ENCODE data around the gene COL4A5.

- TF ChIP-seq, protein P1, sequence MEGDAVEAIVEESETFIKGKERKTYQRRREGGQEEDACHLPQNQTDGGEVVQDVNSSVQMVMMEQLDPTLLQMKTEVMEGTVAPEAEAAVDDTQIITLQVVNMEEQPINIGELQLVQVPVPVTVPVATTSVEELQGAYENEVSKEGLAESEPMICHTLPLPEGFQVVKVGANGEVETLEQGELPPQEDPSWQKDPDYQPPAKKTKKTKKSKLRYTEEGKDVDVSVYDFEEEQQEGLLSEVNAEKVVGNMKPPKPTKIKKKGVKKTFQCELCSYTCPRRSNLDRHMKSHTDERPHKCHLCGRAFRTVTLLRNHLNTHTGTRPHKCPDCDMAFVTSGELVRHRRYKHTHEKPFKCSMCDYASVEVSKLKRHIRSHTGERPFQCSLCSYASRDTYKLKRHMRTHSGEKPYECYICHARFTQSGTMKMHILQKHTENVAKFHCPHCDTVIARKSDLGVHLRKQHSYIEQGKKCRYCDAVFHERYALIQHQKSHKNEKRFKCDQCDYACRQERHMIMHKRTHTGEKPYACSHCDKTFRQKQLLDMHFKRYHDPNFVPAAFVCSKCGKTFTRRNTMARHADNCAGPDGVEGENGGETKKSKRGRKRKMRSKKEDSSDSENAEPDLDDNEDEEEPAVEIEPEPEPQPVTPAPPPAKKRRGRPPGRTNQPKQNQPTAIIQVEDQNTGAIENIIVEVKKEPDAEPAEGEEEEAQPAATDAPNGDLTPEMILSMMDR (IDR thresholded peaks at IDR 0.05; ENCODE audit: low read depth, low read length, missing input control) = no peak
- TF ChIP-seq TAF1 (conservative IDR thresholded peaks at IDR 0.05) (no peak), GABPA (IDR thresholded peaks at IDR 0.05 in 1 of 2, conservative IDR thresholded peaks at IDR 0.05 in 1 of 2) (no peak), SP1 (IDR thresholded peaks at IDR 0.05) (no peak), RAD21 (IDR thresholded peaks at IDR 0.05) (no peak)
These were observed 1.5 kb upstream of the COL4A5 start, which contains the start of gene COL4A6 for GRCh38 chrX:108438110-108438623.
